GM12801 (cell line): Measurements from ENCODE around the gene ITIH4.

Experiments used
- CTCF ChIP-seq: IDR thresholded peaks from one replicate; pipeline ENCODE4 v1.5.1; 2011; ENCODE audit warnings: control low read depth; ENCODE audit not compliant: insufficient read length; ENCODE audit errors: extremely low read depth

Gene ITIH4

DNA sequence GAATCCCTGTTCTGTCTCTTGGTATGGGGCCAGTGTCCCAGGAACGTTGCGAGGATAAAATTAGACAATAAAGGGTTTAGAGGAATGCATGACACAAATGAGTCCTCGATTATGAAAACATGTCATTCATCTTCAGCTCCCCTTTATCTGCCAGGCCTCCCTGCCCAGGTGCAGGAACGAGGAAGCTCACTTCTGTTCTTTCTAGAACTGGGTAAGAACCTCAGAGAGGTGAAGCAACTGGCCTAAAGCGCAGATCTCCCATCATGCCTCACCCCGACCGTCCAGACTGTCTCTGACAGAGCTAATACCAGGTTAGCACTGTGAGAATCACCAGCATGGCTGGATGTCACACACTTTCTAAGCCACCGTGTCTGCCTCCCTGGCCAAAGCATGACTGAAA is 54.6 kb downstream of the ITIH4 start:
- no peak for TF ChIP-seq CTCF

GRCh38 chr3:52774901-52775864 is 55.3 kb downstream of the ITIH4 start:
- no peak for TF ChIP-seq CTCF

DNA sequence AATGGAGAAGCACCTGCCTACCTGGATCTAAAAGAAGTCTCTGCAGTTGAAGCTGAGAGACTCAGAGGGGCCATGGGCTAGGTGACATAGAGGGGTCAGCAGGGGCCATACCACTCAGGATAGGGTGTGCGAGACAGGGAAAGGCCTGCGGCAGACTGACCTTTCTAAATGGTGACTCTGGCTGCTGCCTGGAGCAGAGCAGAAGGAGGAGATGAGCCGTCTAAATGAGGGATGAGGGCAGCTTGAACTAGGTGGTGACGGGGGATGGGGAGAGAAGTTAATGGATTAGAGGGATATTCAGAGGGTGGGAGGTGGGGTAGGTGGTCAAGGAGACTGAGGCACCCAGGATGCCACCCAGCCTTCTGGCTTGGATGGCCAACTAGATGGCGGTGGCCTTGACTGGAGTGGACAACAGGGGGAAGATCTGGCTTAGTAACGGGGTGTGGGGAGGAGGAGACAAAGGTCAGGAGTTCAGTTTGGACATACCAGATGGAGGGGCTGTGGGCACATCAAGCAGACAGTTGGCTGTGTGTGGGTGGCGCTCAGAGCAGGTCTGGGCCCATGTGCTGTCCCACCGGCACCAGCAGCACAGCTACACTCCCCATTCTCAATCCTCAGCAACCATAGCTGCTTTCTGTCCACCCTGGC is 56.3 kb downstream of the ITIH4 start:
- TF ChIP-seq CTCF = no peak

- no peak for TF ChIP-seq CTCF
These were observed 57.0 kb downstream of the ITIH4 start for GRCh38 chr3:52773361-52774065.

- TF ChIP-seq CTCF = no peak
These were observed 58.8 kb downstream of the ITIH4 start for GRCh38 chr3:52771702-52772101.

GRCh38 chr3:52771334-52771681 is 59.2 kb downstream of the ITIH4 start:
- no peak for TF ChIP-seq CTCF

GRCh38 chr3:52770496-52771333 is 59.8 kb downstream of the ITIH4 start, which contains the start of gene NEK4:
NEK4 (minus strand) TSS chr3:52770940; CDS start chr3:52770746, 194 bp downstream.
- no peak for TF ChIP-seq CTCF
